ENCODE measurements around the gene TRIM39. TPM values are rescaled to one million over a fixed set of nuclear protein-coding genes. Genes with fewer than 3 reads are reported as not detected.
A peak's percentile ranks its signal among the peaks of the same experiment; 100 is the strongest.

TRIM39 gene
- total and polyA plus RNA-seq, 2 of the 13 experiments (the other 11 are each of a cell fraction or from before 2014, with no cell fraction given): 7.7 to 14.6 TPM

DNA sequence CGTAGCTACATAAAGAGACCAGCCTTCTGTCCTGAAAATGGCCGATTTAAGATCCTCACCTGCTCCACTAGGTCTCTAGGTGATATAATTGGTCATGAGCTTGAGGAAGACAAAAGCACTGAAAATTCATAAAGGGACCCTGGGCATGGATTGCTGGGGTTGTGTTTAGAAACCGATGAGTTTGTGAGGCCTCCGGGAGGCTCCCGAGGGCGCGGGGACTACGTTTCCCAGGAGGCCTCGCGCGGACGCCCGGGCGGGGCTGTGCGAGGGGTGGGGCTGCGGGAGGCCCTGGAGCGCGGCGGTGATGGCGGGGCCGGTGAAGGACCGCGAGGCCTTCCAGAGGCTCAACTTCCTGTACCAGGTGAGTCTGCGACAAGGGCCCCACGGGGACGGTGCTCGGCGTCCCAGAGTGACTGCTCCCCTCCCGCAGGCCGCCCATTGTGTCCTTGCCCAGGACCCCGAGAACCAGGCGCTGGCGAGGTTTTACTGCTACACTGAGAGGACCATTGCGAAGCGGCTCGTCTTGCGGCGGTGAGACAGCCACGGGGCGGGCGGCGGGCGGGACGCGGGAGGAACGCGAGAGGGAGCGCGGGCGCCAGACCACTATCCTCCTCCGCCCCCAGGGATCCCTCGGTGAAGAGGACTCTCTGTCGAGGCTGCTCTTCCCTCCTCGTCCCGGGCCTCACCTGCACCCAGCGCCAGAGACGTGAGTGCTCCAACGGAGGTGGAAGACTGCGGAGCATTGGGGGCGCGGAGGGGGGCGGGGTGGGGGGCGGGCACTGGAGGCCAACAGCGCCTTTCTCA is 18.3 kb downstream of the TRIM39 start, which contains the start of gene RPP21 (continued):
- peak; percentile 91; the same call in 1 of the 2 replicates for TF ChIP-seq ZNF724P (CRISPR knock-in tag; IDR thresholded peaks at IDR 0.05; ENCODE audit: borderline replicate concordance)
- no peak for TF ChIP-seq ZFP36 (IDR thresholded peaks at IDR 0.05; ENCODE audit: borderline replicate concordance, low read depth, low read length, partially characterized antibody)
- TF ChIP-seq SAP130 (CRISPR knock-in tag; IDR thresholded peaks at IDR 0.05; ENCODE audit: low read depth): peak; percentile 98
- no peak for TF ChIP-seq SMARCC2 (IDR thresholded peaks at IDR 0.05)
- TF ChIP-seq ZNF720 (CRISPR knock-in tag; IDR thresholded peaks at IDR 0.05): peak; percentile 73
- TF ChIP-seq ETV5 (CRISPR knock-in tag; IDR thresholded peaks at IDR 0.05; ENCODE audit: borderline replicate concordance): peak; percentile 78; the same call in 1 of the 2 replicates
- no peak for TF ChIP-seq TCF7L2 (IDR thresholded peaks at IDR 0.05; ENCODE audit: low read depth, low read length)
- peak; percentile 54 for TF ChIP-seq ZNF782 (CRISPR knock-in tag; IDR thresholded peaks at IDR 0.05; ENCODE audit: borderline replicate concordance)
- no peak for TF ChIP-seq CBX1 (IDR thresholded peaks at IDR 0.05; ENCODE audit: low read depth)
- peak; percentile 37; the same call in 1 of the 2 replicates for TF ChIP-seq ZC3H4 (CRISPR knock-in tag; IDR thresholded peaks at IDR 0.05; ENCODE audit: borderline replicate concordance)
- TF ChIP-seq, protein P1, sequence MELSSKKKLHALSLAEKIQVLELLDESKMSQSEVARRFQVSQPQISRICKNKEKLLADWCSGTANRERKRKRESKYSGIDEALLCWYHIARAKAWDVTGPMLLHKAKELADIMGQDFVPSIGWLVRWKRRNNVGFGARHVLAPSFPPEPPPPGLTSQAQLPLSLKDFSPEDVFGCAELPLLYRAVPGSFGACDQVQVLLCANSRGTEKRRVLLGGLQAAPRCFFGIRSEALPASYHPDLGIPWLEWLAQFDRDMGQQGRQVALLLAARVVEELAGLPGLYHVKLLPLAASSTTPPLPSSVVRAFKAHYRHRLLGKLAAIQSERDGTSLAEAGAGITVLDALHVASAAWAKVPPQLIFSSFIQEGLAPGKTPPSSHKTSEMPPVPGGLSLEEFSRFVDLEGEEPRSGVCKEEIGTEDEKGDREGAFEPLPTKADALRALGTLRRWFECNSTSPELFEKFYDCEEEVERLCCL (CRISPR knock-in tag; IDR thresholded peaks at IDR 0.05; ENCODE audit: borderline replicate concordance): no peak
- peak; percentile 50 for TF ChIP-seq AGO1 (IDR thresholded peaks at IDR 0.05; ENCODE audit: low read depth, low read length, poor library complexity, severe bottlenecking)
- no peak for TF ChIP-seq MATR3 (CRISPR knock-in tag; IDR thresholded peaks at IDR 0.05)
- no peak for TF ChIP-seq GTF2F1 (IDR thresholded peaks at IDR 0.05; ENCODE audit: low read length)
- peak; percentile 90 for TF ChIP-seq RFXAP (CRISPR knock-in tag; IDR thresholded peaks at IDR 0.05; ENCODE audit: borderline replicate concordance)
- 0 out of 2 replicates have a peak, but pooled peaks have one; percentile 72 for TF ChIP-seq RNF2 (conservative IDR thresholded peaks at IDR 0.05; ENCODE audit: low read depth)
- TF ChIP-seq, protein P2, sequence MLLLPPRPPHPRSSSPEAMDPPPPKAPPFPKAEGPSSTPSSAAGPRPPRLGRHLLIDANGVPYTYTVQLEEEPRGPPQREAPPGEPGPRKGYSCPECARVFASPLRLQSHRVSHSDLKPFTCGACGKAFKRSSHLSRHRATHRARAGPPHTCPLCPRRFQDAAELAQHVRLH (CRISPR knock-in tag; IDR thresholded peaks at IDR 0.05; ENCODE audit: borderline replicate concordance, low read depth): peak; percentile 94
- TF ChIP-seq ZKSCAN5 (CRISPR knock-in tag; IDR thresholded peaks at IDR 0.05): peak; percentile 55; the same call in 1 of the 2 replicates
- TF ChIP-seq, protein P3, sequence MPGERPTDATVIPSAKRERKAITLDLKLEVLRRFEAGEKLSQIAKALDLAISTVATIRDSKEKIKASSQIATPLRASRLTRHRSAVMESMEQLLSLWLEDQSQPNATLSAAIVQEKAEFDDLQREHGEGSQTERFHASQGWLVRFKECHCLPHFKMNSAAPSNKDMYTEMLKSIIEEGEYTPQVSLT (CRISPR knock-in tag; IDR thresholded peaks at IDR 0.05; ENCODE audit: borderline replicate concordance, low read depth): no peak
- TF ChIP-seq ZBTB7A (CRISPR knock-in tag; IDR thresholded peaks at IDR 0.05): no peak
- no peak for TF ChIP-seq NR2F6 (IDR thresholded peaks at IDR 0.05)
- peak; percentile 25; the same call in 1 of the 2 replicates for TF ChIP-seq NR2F6 (CRISPR knock-in tag; IDR thresholded peaks at IDR 0.05)
- no peak for TF ChIP-seq ZNF354B (CRISPR knock-in tag; IDR thresholded peaks at IDR 0.05)
- TF ChIP-seq ZNF552 (CRISPR knock-in tag; IDR thresholded peaks at IDR 0.05; ENCODE audit: borderline replicate concordance): no peak
- TF ChIP-seq ZNF333 (CRISPR knock-in tag; IDR thresholded peaks at IDR 0.05; ENCODE audit: borderline replicate concordance): peak; percentile 90
- no peak for TF ChIP-seq ZNF207 (IDR thresholded peaks at IDR 0.05; ENCODE audit: borderline replicate concordance)
- TF ChIP-seq, protein P4, sequence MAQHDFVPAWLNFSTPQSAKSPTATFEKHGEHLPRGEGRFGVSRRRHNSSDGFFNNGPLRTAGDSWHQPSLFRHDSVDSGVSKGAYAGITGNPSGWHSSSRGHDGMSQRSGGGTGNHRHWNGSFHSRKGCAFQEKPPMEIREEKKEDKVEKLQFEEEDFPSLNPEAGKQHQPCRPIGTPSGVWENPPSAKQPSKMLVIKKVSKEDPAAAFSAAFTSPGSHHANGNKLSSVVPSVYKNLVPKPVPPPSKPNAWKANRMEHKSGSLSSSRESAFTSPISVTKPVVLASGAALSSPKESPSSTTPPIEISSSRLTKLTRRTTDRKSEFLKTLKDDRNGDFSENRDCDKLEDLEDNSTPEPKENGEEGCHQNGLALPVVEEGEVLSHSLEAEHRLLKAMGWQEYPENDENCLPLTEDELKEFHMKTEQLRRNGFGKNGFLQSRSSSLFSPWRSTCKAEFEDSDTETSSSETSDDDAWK (CRISPR knock-in tag; IDR thresholded peaks at IDR 0.05): no peak
- TF ChIP-seq ZKSCAN8 (CRISPR knock-in tag; IDR thresholded peaks at IDR 0.05; ENCODE audit: borderline replicate concordance): peak; percentile 86; the same call in 1 of the 2 replicates
- peak; percentile 22; the same call in 1 of the 2 replicates for TF ChIP-seq EHMT2 (IDR thresholded peaks at IDR 0.05; ENCODE audit: borderline replicate concordance, low read depth, low read length)
